ENCODE data around the gene ALS2CL.

ALS2CL gene

GRCh38 chr3:46701181-46701939 is 7.9 kb upstream of the ALS2CL start, which contains the start of gene TMIE:
TMIE (plus strand) TSS chr3:46701392; CDS start chr3:46701488, 96 bp downstream.
- DNase-seq, result no peak

- DNase-seq, result no peak
These were observed 7.3 kb upstream of the ALS2CL start for GRCh38 chr3:46700772-46701171.

DNA sequence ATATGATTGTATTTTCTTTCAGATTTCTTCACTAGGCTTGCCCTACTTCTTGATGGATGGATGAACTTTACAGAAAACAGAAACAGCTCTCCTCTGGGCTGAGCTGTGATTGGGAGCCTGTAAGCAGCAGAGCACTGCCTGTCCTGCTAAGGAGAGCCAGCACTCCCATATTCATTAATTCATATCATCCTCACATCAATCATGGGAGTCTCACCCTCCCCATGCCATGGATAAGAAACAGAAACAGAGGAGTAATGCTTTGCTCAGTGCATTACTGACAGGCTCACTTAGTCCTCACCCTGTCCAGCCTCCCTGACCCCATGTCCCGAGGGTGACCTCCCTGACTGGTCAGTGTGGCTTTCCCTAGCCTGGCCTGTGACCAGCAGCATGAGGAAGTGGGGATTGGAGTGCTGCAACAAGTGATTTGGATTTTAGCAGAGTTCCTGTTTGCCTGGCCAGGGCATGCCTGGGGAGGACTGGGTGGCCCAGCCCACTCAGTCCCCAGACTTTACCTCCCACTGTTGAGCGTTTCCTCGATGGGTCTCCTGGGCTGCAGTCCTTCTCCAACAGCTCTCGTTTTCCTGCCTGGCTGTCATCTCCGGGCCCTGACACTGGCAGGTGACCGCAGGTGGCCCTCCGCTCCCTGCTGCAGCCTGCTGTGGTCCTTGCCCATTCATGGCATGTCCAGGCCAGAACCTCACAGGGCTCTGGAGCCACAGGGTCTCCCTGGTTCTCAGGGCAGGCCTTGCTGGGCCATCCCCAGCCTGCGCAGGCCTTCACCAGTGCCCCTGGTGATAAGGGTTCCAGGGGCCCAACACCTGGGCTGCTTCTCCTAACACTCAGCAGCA is 6.4 kb upstream of the ALS2CL start:
- DNase-seq, result no peak

- no peak for DNase-seq
These were observed 2.7 kb upstream of the ALS2CL start for GRCh38 chr3:46695962-46696894.

GRCh38 chr3:46695177-46695961 is 1.9 kb upstream of the ALS2CL start:
- DNase-seq, result no peak

DNA sequence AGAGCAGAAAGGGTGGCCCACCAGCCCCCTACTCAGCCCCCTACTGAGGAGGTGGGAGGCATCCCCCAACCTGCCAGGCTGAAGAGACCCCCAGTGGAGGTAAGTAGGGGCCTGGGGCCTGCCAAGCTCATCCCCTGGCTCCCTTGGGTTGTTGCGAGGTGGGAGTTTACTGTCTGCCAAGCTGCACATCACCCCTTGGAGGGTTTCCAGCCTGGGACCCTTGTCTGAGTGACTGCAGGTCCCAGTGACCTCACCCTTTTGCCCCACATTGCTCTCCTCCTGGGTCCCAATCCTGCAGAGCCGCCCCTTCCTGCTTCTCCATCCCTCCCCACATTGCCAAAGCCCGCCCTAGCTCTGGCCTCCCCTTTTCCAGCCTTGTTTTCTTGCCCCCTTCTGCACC is 1.0 kb upstream of the ALS2CL start:
- no peak for DNase-seq

- no peak for DNase-seq
These were observed 380 bp upstream of the ALS2CL start for GRCh38 chr3:46693892-46694226.

- no peak for DNase-seq
These were observed 901 bp downstream of the ALS2CL start for GRCh38 chr3:46692566-46692990.

GRCh38 chr3:46690798-46691197 is 2.7 kb downstream of the ALS2CL start:
- DNase-seq, result no peak

DNA sequence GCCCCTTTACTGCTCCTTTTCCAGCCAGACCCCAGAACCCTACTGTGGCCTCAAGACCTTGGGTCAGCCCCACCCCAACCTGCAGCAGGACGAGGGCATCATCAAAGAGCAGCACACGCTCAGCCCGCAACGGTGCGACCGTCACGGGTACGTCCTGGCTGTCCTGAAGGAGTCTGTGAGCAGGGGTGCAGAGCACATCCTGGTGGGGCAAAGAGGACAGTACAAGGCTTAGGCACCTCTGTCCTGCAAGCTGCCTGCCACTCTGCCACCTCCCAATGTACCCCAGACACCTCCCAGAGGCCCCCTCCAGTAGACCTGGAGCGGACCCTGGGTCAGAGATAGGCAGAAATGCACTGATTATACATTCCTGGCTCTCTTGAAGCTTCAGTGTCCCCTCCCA is 8.0 kb downstream of the ALS2CL start:
- no peak for DNase-seq

DNA sequence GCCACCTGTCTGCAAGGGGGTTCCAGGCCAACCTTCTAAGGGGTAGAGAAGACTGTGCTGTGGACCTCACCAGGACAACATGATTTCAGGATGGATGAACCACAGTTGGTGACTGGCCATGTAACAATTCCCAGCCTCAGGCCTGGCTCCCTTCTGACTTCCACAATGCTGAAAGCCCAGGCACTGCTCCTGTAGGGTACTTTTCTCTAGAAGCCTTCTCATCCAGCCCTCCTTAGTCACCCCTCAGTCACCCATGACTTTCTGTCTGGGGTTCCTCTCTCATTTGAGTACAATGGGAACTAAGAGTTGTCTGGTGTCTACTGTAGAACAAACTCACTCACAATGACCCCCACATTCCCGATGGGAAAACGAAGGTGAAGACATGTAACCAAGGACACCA is 8.6 kb downstream of the ALS2CL start:
- no peak for DNase-seq

- DNase-seq, result no peak
These were observed 10.5 kb downstream of the ALS2CL start for GRCh38 chr3:46682974-46683373.

- DNase-seq, result no peak
These were observed 11.5 kb downstream of the ALS2CL start for GRCh38 chr3:46681856-46682540.

DNA sequence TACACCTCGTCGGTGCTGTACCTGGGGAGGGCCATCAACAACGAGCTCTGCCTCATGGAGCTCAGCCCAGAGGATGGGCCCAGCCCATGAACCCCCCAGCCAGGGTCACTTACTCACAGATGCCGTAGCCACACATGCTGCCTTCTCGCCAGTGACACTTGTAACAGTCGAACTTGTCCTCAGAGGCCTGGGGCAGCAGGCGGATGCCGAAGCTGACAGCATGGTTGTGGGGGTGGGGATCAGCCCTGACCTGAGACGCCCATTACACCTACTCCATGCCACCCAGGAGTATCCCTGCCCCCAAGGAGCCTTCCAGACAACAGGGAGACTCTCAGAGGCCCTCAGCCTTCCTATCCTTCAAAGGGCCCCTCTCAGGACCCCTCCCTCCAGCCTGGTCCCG is 12.1 kb downstream of the ALS2CL start:
- no peak for DNase-seq

GRCh38 chr3:46680298-46680826 is 13.1 kb downstream of the ALS2CL start:
- DNase-seq, result no peak

- DNase-seq, result no peak
These were observed 13.8 kb downstream of the ALS2CL start for GRCh38 chr3:46679681-46680080.

DNA sequence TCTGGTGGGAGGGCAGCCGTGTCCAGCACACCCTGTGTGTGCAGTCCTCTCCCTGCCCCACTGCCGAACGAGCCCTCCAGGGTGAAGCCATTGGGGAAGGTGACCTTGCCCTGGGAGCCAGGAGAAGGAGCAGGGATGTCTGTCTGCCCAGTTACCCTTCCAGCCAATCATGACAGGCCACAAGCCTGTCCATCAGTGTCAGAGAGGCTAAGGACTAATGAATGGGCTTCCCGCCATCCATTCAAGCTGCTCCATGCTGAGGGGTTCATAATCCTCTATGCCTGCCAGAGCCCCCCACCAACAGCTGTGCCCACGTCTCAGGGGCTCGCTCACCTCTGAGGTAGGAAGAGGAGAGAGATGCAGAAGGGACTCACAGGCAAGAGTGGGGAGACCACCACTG is 15.2 kb downstream of the ALS2CL start:
- DNase-seq, result no peak

DNA sequence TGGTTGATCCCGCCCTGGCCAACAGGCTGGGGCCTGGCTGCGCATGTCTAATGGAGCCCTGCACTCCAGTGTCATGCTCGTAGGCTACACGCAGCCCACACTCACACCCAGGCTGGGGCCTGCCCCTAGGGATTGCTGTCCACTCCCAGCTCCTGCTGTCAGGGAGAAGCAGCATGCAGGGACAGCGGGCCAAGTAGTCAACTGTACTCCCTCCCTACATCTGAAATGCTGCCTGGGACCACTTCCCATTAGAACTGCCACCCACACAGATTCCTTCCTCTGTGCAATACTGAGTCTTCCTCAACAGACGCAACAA is 16.1 kb downstream of the ALS2CL start:
- DNase-seq, result no peak

- DNase-seq, result no peak
These were observed 16.7 kb downstream of the ALS2CL start for GRCh38 chr3:46676601-46677410.

- no peak for DNase-seq
These were observed 17.5 kb downstream of the ALS2CL start for GRCh38 chr3:46675843-46676567.

Data from NCI-H1105 (cell line).